ENCODE measurements around the gene ANAPC1.
A peak's percentile ranks its signal among the peaks of the same experiment; 100 is the strongest.

ANAPC1 gene

GRCh38 chr2:111918383-111918806 is 34.4 kb upstream of the ANAPC1 start (continued):
- no peak for TF ChIP-seq REPIN1 (tag by site-specific recombination; IDR thresholded peaks at IDR 0.05; ENCODE audit: low read depth)
- TF ChIP-seq KLF10 (tag by site-specific recombination; IDR thresholded peaks at IDR 0.05): peak; percentile 58; the same call in 1 of the 2 replicates
- TF ChIP-seq ZNF645 (tag by site-specific recombination; IDR thresholded peaks at IDR 0.05): no peak
- TF ChIP-seq, protein P1, sequence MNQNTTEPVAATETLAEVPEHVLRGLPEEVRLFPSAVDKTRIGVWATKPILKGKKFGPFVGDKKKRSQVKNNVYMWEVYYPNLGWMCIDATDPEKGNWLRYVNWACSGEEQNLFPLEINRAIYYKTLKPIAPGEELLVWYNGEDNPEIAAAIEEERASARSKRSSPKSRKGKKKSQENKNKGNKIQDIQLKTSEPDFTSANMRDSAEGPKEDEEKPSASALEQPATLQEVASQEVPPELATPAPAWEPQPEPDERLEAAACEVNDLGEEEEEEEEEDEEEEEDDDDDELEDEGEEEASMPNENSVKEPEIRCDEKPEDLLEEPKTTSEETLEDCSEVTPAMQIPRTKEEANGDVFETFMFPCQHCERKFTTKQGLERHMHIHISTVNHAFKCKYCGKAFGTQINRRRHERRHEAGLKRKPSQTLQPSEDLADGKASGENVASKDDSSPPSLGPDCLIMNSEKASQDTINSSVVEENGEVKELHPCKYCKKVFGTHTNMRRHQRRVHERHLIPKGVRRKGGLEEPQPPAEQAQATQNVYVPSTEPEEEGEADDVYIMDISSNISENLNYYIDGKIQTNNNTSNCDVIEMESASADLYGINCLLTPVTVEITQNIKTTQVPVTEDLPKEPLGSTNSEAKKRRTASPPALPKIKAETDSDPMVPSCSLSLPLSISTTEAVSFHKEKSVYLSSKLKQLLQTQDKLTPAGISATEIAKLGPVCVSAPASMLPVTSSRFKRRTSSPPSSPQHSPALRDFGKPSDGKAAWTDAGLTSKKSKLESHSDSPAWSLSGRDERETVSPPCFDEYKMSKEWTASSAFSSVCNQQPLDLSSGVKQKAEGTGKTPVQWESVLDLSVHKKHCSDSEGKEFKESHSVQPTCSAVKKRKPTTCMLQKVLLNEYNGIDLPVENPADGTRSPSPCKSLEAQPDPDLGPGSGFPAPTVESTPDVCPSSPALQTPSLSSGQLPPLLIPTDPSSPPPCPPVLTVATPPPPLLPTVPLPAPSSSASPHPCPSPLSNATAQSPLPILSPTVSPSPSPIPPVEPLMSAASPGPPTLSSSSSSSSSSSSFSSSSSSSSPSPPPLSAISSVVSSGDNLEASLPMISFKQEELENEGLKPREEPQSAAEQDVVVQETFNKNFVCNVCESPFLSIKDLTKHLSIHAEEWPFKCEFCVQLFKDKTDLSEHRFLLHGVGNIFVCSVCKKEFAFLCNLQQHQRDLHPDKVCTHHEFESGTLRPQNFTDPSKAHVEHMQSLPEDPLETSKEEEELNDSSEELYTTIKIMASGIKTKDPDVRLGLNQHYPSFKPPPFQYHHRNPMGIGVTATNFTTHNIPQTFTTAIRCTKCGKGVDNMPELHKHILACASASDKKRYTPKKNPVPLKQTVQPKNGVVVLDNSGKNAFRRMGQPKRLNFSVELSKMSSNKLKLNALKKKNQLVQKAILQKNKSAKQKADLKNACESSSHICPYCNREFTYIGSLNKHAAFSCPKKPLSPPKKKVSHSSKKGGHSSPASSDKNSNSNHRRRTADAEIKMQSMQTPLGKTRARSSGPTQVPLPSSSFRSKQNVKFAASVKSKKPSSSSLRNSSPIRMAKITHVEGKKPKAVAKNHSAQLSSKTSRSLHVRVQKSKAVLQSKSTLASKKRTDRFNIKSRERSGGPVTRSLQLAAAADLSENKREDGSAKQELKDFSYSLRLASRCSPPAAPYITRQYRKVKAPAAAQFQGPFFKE (tag by site-specific recombination; IDR thresholded peaks at IDR 0.05; ENCODE audit: borderline replicate concordance): no peak
- 0 out of 2 replicates have a peak, but pooled peaks have one; percentile 12 for TF ChIP-seq SP7 (tag by site-specific recombination; IDR thresholded peaks at IDR 0.05)
- no peak for TF ChIP-seq FEZF1 (tag by site-specific recombination; IDR thresholded peaks at IDR 0.05)
- TF ChIP-seq ZNF76 (tag by site-specific recombination; IDR thresholded peaks at IDR 0.05; ENCODE audit: borderline replicate concordance, low read depth): no peak
- no peak for TF ChIP-seq ZNF529 (tag by site-specific recombination; IDR thresholded peaks at IDR 0.05; ENCODE audit: insufficient replicate concordance)
- no peak for TF ChIP-seq YY1 (tag by site-specific recombination; IDR thresholded peaks at IDR 0.05)
- no peak for TF ChIP-seq MYNN (tag by site-specific recombination; IDR thresholded peaks at IDR 0.05; ENCODE audit: borderline replicate concordance)
- TF ChIP-seq ZNF623 (tag by site-specific recombination; IDR thresholded peaks at IDR 0.05): no peak
- TF ChIP-seq ZNF311 (tag by site-specific recombination; IDR thresholded peaks at IDR 0.05; ENCODE audit: borderline replicate concordance): no peak
- no peak for TF ChIP-seq ZNF121 (tag by site-specific recombination; IDR thresholded peaks at IDR 0.05)
- TF ChIP-seq, protein P2, sequence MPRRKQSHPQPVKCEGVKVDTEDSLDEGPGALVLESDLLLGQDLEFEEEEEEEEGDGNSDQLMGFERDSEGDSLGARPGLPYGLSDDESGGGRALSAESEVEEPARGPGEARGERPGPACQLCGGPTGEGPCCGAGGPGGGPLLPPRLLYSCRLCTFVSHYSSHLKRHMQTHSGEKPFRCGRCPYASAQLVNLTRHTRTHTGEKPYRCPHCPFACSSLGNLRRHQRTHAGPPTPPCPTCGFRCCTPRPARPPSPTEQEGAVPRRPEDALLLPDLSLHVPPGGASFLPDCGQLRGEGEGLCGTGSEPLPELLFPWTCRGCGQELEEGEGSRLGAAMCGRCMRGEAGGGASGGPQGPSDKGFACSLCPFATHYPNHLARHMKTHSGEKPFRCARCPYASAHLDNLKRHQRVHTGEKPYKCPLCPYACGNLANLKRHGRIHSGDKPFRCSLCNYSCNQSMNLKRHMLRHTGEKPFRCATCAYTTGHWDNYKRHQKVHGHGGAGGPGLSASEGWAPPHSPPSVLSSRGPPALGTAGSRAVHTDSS (tag by site-specific recombination; IDR thresholded peaks at IDR 0.05): 0 out of 2 replicates have a peak, but pooled peaks have one; percentile 37
- TF ChIP-seq ZNF704 (tag by site-specific recombination; IDR thresholded peaks at IDR 0.05): no peak
- TF ChIP-seq ZNF211 (tag by site-specific recombination; IDR thresholded peaks at IDR 0.05; ENCODE audit: low read depth): no peak
- TF ChIP-seq, protein P3, sequence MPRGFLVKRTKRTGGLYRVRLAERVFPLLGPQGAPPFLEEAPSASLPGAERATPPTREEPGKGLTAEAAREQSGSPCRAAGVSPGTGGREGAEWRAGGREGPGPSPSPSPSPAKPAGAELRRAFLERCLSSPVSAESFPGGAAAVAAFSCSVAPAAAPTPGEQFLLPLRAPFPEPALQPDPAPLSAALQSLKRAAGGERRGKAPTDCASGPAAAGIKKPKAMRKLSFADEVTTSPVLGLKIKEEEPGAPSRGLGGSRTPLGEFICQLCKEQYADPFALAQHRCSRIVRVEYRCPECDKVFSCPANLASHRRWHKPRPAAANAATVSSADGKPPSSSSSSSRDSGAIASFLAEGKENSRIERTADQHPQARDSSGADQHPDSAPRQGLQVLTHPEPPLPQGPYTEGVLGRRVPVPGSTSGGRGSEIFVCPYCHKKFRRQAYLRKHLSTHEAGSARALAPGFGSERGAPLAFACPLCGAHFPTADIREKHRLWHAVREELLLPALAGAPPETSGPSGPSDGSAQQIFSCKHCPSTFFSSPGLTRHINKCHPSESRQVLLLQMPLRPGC (tag by site-specific recombination; IDR thresholded peaks at IDR 0.05): 0 out of 2 replicates have a peak, but pooled peaks have one; percentile 44
- 0 out of 2 replicates have a peak, but pooled peaks have one; percentile 44 for TF ChIP-seq TSHZ1 (tag by site-specific recombination; IDR thresholded peaks at IDR 0.05; ENCODE audit: borderline replicate concordance)
- TF ChIP-seq ZNF843 (tag by site-specific recombination; IDR thresholded peaks at IDR 0.05): no peak
- TF ChIP-seq TCF7L2 (IDR thresholded peaks at IDR 0.05; ENCODE audit: borderline replicate concordance, low read depth, low read length): no peak
- TF ChIP-seq ZNF366 (tag by site-specific recombination; conservative IDR thresholded peaks at IDR 0.05): no peak
- no peak for TF ChIP-seq ZNF214 (tag by site-specific recombination; IDR thresholded peaks at IDR 0.05; ENCODE audit: borderline replicate concordance)
- no peak for TF ChIP-seq ZNF391 (tag by site-specific recombination; IDR thresholded peaks at IDR 0.05; ENCODE audit: borderline replicate concordance, low read depth)
- TF ChIP-seq ZNF664 (tag by site-specific recombination; IDR thresholded peaks at IDR 0.05): no peak
- 0 out of 2 replicates have a peak, but pooled peaks have one; percentile 17 for TF ChIP-seq ZXDB (tag by site-specific recombination; IDR thresholded peaks at IDR 0.05)

Measured in HEK293 (cell line).